ENCODE results near the gene CDCA3.

Gene CDCA3

GRCh38 chr12:6821591-6822425 lies 29.3 kb downstream of the CDCA3 start, which contains the start of gene GPR162:
Gene GPR162 (plus strand): TSS chr12:6821821. CDS start chr12:6823899, 2,078 bp downstream.
- TF ChIP-seq, protein P1, sequence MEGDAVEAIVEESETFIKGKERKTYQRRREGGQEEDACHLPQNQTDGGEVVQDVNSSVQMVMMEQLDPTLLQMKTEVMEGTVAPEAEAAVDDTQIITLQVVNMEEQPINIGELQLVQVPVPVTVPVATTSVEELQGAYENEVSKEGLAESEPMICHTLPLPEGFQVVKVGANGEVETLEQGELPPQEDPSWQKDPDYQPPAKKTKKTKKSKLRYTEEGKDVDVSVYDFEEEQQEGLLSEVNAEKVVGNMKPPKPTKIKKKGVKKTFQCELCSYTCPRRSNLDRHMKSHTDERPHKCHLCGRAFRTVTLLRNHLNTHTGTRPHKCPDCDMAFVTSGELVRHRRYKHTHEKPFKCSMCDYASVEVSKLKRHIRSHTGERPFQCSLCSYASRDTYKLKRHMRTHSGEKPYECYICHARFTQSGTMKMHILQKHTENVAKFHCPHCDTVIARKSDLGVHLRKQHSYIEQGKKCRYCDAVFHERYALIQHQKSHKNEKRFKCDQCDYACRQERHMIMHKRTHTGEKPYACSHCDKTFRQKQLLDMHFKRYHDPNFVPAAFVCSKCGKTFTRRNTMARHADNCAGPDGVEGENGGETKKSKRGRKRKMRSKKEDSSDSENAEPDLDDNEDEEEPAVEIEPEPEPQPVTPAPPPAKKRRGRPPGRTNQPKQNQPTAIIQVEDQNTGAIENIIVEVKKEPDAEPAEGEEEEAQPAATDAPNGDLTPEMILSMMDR (IDR thresholded peaks at IDR 0.05; ENCODE audit: low read depth, low read length, missing control alignments) = no peak
- DNase-seq (ENCODE audit: low read depth) = no peak
- no peak within 1 kb of the TSS for H3K4me3 ChIP-seq (ENCODE audit: low read depth, low read length)

- no peak overlapping the region for H3K4me3 ChIP-seq (ENCODE audit: low read depth, low read length)
- TF ChIP-seq, protein P1 (IDR thresholded peaks at IDR 0.05; ENCODE audit: low read depth, low read length, missing control alignments) = no peak
- DNase-seq (ENCODE audit: low read depth) = no peak
Measured at GRCh38 chr12:6820166-6820565, 30.9 kb downstream of the CDCA3 start.

DNA sequence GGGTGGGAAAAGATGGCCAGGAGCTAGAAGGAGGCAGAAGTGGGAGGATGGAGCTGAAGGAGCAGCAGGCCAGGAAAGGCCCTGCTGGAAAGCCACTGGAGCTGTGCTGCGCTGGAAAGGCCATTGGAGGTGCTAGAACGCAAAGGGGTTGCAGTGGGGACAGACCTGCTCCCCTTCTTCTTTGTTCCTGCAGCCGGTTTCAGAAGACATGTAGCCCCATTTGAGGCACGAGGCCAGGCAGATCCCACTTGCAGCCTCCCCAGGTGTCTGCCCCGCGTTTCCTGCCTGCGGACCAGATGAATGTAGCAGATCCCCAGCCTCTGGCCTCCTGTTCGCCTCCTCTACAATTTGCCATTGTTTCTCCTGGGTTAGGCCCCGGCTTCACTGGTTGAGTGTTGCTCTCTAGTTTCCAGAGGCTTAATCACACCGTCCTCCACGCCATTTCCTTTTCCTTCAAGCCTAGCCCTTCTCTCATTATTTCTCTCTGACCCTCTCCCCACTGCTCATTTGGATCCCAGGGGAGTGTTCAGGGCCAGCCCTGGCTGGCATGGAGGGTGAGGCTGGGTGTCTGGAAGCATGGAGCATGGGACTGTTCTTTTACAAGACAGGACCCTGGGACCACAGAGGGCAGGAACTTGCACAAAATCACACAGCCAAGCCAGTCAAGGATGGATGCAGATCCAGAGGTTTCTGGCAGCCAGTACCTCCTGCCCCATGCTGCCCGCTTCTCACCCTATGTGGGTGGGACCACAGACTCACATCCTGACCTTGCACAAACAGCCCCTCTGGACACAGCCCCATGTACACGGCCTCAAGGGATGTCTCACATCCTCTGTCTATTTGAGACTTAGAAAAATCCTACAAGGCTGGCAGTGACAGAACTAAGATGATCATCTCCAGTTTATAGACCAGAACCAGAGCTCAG lies 31.7 kb downstream of the CDCA3 start:
- H3K4me3 ChIP-seq (ENCODE audit: low read depth, low read length) = no peak overlapping the region
- TF ChIP-seq, protein P1 (IDR thresholded peaks at IDR 0.05; ENCODE audit: low read depth, low read length, missing control alignments) = no peak
- no peak for DNase-seq (ENCODE audit: low read depth)

- TF ChIP-seq, protein P1 (IDR thresholded peaks at IDR 0.05; ENCODE audit: low read depth, low read length, missing control alignments) = no peak
- no peak for DNase-seq (ENCODE audit: low read depth)
- no peak overlapping the region for H3K4me3 ChIP-seq (ENCODE audit: low read depth, low read length)
Measured at GRCh38 chr12:6818645-6819044, 32.4 kb downstream of the CDCA3 start.

DNA sequence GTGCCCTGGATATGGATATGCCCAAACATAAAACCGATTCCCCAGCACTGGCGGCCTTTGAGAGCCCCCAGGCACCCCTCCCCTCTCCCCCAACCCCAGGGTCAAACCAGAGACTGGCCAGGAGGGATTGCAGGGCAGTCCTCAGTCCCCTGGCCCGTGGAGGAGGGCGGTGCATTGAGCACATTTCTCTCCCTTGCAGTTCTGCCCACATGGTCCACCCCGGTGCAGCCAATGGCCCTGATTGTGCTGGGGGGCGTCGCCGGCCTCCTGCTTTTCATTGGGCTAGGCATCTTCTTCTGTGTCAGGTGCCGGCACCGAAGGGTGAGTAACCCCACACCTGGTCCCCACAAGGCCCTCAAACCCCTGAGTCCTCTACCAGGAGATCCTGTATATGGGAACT lies 32.9 kb downstream of the CDCA3 start:
- H3K4me3 ChIP-seq (ENCODE audit: low read depth, low read length) = no peak overlapping the region
- DNase-seq (ENCODE audit: low read depth) = no peak
- TF ChIP-seq, protein P1 (IDR thresholded peaks at IDR 0.05; ENCODE audit: low read depth, low read length, missing control alignments) = no peak

GRCh38 chr12:6817662-6818157 lies 33.4 kb downstream of the CDCA3 start:
- TF ChIP-seq, protein P1 (IDR thresholded peaks at IDR 0.05; ENCODE audit: low read depth, low read length, missing control alignments) = no peak
- H3K4me3 ChIP-seq (ENCODE audit: low read depth, low read length) = no peak overlapping the region
- DNase-seq (ENCODE audit: low read depth) = peak; percentile 12

Measured in GM12864 (cell line).